ENCODE data around the gene MIDN.
"Not testable (repeated sequence)": the region's sequence is repeated elsewhere in the genome, so short reads cannot be mapped to it uniquely, and the experiment has no call there.

The MIDN gene

DNA sequence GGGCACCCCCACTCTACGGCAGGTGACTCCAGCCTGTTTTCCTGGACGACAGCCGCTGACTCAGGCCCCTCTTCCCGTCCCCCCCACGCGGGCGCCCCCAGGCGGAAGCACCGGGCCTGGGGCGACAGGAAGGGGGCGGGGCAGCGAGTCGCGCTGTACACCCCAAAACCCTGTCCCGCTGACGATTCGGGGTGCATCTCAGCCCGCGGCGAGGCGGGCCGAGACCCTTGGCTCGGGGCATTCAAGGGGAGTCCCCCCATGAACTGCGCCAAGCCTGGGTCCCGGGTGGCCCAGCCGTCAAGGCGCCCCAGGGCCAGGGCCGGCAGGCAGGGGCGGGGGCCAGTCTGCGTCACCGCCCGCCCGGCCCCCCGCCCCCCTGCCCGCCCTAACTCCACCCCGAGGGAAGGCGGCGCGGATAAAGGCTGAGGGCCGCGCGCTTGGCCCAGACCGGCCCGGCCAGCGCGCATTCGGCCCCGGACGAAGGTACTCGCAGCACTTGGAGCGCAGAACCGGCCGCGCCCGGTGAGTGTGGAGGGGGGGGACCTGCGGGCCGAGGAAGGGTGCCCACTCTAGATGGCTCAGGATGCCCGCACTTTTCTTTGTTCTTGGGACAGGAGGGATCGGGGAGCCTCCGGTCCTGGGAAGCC is at the start of gene MIDN:
TSS of gene MIDN (plus strand) at position 445 of the 647 bp plus-strand sequence. CDS start 1,714 bp downstream, outside the sequence.
- DNase-seq (ENCODE audit: low read depth) = no peak

DNA sequence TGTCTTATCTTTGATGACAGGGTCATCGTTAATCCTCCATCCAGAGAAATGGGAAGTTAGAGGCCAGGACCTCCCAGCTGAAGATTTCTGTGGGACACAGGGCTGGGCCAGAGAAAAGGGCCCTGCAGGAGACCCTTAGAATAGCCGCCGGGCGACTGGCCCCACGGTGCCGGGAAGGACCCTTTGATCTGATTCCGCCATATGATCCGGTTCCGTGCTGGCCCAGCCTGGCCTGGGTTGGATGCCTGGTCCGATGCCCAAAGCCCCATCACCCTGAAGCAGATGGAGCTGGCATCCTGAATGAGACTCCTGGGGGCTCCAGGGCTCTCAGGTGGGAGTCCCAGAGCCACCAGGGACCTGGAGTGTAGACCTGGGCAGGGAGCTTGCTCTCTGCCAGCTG is 48.9 kb upstream of the MIDN start:
- no peak for DNase-seq (ENCODE audit: low read depth)

DNA sequence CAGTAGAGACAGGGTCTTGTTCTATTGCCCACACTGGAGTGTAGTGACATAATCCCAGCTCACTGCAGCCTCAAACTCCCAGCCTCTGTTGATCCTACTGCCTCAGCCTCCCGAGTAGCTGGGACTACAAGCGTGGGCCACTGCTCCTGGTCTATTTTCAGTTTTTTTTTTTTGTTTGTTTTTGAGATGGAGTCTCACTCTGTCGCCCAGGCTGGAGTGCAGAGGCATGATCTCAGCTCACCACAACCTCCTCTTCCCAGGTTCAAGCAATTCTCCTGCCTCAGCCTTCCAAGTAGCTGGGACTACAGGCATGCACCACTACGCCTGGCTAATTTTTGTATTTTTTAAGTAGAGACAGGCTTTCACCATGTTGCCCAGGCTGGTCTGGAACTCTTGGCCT is 47.8 kb upstream of the MIDN start:
- DNase-seq (ENCODE audit: low read depth) = not testable (repeated sequence)

DNA sequence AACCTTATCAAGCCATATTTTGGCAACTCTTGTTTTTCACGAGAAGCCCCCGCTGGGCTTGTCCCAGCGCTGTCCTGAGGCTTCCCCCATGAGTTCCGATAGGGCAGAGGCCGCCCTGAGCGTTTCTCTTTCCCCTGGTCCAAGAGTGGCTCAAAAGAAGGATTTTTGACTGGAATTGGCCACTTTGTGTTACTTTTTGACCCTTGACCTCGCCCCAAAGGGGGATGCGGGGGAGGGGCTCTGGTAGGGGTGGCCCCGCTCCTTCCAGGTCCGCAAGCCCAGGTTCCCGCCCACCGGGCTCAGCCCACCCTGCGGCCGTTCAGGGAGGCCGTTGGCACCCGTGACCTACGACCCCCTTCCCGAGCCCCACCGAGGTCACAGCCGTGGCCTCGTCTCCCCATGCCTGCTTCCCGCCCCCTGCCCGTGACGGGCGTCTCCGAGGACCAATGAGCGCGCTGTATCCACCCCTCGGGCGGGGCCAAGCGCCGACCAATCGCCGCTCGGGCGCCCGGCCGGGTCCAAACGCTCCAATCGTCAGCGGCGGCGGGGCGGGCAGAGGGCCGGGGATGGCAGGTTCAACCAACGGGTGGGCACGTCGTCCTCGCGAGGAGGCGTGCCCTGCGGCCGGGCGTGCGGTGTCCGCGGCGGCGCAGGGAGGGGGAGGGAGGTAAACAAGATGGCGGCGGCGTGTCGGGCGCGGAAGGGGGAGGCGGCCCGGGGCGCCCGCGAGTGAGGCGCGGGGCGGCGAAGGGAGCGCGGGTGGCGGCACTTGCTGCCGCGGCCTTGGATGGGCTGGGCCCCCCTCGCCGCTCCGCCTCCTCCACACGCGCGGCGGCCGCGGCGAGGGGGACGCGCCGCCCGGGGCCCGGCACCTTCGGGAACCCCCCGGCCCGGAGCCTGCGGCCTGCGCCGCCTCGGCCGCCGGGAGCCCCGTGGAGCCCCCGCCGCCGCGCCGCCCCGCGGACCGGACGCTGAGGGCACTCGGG is 43.0 kb upstream of the MIDN start, which contains the start of gene STK11:
TSS of gene STK11 (plus strand) at position 665 of the 986 bp plus-strand sequence. CDS start 1,136 bp downstream, outside the sequence.
- peak; percentile 96 for DNase-seq (ENCODE audit: low read depth)

DNA sequence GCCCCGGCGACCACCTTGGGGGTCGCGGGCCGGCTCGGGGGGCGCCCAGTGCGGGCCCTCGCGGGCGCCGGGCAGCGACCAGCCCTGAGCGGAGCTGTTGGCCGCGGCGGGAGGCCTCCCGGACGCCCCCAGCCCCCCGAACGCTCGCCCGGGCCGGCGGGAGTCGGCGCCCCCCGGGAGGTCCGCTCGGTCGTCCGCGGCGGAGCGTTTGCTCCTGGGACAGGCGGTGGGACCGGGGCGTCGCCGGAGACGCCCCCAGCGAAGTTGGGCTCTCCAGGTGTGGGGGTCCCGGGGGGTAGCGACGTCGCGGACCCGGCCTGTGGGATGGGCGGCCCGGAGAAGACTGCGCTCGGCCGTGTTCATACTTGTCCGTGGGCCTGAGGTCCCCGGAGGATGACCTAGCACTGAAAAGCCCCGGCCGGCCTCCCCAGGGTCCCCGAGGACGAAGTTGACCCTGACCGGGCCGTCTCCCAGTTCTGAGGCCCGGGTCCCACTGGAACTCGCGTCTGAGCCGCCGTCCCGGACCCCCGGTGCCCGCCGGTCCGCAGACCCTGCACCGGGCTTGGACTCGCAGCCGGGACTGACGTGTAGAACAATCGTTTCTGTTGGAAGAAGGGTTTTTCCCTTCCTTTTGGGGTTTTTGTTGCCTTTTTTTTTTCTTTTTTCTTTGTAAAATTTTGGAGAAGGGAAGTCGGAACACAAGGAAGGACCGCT is 42.1 kb upstream of the MIDN start:
- no peak for DNase-seq (ENCODE audit: low read depth)

DNA sequence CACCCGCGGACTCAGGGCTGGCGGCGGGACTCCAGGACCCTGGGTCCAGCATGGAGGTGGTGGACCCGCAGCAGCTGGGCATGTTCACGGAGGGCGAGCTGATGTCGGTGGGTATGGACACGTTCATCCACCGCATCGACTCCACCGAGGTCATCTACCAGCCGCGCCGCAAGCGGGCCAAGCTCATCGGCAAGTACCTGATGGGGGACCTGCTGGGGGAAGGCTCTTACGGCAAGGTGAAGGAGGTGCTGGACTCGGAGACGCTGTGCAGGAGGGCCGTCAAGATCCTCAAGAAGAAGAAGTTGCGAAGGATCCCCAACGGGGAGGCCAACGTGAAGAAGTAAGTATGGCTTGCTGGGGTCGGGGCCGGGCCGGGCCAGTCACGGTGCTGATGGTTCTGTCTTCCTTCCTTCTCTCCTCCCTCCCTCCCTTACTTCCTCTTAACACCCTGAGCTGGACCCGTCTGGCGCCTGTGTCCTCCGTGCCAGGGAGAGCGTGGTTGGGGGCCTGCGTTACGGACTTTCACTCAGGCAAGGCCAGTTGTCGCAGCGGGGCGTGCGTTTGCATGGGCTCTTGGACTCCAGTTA is 41.4 kb upstream of the MIDN start:
- no peak for DNase-seq (ENCODE audit: low read depth)

DNA sequence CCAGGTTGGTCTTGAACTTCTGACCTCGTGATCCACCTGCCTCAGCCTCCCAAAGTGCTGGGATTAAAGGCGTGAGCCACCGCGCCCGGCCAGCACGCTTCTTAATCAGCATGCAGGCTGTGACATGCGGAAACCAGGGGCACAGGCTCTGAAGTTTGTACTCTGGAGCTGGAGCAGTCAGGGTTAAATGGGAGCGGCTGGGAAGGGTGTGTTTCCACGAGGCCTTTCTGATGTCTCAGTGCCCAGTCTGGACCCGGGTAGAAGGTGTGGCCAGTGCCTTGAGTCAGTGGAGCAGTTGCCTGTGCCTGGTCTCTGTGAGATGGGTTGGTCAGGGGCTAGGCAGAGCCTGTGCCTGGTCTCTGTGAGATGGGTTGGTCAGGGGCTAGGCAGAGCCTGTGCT is 39.6 kb upstream of the MIDN start:
- DNase-seq (ENCODE audit: low read depth) = not testable (repeated sequence)

DNA sequence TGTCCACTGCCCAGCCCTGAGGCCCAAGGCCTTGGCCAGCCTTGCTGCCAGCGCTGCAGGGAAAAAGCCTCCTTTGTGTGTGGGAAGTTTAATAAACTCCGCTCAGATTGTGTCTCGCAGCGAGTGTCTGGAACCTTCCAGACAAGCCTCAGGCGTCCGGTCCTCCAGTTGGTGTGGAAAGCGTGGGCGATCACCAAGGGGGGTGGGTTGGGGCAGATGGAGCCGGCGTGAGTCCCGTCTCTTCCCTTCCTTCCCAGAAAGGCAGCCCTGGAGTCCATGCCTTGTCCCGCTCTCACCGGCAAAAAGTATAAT is 38.2 kb upstream of the MIDN start:
- no peak for DNase-seq (ENCODE audit: low read depth)

DNA sequence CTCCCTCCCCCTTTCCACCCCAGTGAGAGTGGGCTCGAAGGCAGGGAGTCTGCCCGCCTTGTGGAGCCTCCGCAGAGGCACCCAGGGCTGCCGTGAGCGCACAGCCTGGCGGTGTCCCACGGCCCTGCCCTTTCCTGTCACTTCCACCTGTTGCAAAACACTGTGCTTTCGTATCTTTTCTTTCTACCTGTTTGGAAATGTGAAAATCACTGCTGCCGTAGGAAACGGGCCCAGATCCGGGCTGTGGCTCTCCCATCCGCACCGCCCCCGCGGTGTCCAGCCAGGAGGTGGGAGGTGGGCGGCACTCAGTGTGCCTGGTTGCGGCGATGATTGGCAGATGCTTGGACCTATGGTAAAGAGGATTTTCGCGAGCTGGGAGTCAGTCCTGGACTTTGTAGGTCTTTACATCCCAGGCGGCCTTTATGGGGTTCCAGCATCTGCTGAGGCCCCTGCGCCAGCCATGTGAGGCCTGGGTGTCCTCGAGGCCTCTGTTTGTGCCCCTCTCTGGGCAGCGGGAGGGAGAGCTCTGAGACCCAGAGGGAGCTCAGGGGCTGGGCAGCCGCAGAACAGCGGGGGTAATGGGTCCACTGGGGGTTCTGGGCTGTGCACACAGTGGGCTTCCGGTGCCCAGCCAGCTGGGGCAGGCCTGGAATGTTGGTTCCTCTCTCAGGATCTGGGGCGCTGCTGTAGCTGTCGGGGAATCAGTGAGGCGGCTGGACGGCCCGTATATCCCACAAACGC is 36.7 kb upstream of the MIDN start:
- no peak for DNase-seq (ENCODE audit: low read depth)

DNA sequence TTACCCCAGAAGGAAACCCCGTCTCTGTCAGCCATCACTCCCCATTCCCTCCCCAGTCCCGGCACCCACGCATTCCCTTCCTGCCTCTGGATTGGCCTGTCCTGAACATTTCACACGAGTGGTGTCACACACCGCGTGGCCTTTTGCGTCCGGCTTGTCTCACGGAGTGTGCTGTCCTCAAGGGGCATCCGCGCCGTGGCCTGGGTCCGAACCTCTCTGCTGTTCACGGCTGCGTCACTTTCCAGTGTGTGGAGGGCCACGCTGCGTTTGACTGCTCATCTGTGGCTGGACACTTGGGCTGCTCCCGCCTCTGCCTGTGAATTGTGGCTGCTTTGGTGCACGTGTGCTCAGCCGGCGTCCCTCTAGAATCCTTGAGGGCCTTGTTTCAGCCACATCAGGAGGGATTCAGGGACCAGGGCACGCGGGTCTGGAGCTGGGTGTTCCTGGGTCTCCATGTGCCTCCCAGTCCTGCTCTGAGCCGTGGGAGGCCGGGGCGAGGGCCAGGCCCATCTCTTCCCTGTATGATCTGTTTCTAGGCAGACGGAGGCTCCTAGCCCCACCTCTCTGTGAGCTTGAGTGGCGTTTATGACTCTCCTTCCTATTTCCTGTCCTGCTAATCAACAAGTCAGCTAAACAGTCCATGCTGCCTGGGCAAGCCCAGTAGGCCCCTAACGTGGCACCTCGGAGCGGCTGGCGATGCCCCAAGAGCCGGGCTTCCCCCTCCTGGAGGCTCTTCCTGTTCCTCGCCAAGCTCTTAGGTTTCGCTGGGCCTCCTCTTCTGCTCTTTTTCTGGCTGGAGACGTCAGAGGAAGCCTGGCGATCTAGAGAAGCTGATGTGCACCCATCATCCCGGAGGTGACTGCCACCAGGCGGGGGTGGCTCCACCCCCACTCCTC is 34.7 kb upstream of the MIDN start:
- DNase-seq (ENCODE audit: low read depth) = no peak

DNA sequence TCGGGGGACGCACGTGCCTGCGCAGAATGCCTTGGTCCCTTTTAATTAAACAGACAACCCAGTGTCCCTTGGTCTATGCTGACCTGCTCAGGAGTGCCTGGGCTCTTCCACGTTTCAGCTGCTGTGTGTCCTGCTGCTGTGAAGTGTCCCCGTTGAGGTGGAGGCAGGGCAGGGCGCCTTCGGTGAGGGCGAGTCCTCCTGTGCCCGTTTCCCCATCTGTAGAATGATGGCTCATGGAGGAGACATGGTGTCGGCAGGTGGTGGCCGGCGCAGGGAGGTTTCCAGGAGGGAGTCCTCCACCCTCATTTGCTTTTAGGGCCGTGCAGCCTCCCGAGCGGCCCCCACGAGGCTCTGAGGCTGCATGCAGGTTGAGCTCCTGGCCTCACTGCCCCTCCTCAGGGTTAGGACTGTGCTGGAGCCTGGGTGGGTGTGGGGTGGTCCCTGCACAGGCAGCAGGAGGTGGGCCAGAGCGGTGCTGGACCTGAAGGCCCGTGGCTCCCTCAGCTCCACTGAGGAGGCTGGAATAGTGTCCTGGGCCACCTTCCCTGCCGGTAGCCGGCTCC is 34.0 kb upstream of the MIDN start:
- DNase-seq (ENCODE audit: low read depth) = no peak

DNA sequence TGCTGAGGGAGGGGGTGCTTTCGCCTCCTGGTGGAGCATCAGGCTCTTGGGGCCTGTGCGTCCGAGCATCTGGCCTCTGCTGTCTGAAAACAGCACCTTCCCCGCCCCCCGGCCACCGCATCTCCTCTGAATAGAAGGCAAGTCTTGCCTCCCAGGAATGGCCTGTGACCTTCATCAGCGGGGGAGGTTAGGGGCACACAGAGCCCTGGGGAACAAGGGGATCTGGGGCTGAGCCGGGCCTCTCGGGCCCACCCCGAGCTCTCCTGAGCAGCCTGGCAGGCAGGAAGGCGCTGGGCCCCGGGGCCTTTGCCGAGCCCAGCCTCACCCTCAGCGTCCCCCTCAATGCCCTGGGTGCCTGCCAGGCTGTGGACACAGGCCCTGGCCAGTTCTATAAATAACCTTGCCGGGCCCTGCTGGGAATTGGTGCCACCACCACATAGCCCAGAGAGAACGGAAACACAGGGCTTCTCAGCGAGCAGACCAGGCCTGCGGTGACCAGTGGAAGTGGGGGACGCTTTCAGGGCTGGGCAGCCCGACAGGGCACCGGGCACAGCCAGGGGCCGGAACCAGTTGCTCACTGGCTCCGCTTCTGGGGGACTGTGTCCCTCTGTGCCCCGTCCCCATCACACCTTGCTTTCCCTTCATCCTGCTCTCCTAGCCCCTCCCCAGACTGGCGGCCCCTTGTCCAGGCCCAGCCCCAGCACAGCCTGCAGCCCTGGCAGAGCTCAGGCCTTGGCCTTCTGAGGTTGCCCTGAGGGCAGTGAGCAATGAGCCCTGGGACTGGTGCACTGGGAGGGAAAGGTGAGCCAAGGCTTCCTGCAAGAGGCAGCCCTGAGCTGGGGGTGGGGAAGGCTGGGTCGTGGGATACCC is 33.3 kb upstream of the MIDN start:
- DNase-seq (ENCODE audit: low read depth) = no peak

DNA sequence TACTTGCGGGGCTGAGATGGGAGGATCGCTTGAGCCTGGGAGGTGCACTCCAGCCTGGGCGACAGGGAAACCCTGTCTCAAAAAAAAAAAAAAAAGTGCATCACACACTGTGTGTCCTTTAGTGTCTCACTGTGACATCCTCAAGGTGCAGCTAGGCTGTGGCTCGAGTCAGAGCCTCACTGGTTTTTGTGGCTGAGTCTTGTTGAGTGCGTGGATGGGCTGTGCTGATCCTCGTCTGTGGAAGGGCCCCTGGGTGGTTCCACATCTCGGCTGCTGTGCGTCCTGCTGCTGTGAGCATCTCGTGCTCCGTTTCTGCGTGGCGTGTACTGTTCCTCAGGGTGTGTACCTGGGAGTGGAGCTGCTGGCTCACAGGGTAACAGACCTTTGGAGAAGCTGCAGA is 31.6 kb upstream of the MIDN start:
- no peak for DNase-seq (ENCODE audit: low read depth)

DNA sequence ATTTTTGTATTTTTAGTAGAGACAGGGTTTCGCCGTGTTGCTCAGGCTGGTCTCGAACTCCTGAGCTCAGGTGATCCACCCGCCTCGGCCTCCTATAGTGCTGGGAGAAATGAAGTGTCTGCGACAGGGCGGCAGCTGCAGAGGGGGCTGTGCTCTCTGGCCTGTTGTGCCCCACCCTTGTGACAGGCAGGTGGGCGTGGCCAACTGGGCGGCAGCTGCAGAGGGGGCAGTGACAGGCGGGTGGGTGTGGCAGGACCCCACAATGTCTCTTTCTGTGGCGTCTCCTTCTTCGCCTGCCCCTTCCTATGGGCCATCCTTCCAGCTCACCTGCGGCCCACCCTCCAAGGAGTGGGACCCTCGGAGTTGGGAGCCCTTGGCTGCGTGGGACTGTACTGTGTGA is 31.0 kb upstream of the MIDN start:
- no peak for DNase-seq (ENCODE audit: low read depth)

DNA sequence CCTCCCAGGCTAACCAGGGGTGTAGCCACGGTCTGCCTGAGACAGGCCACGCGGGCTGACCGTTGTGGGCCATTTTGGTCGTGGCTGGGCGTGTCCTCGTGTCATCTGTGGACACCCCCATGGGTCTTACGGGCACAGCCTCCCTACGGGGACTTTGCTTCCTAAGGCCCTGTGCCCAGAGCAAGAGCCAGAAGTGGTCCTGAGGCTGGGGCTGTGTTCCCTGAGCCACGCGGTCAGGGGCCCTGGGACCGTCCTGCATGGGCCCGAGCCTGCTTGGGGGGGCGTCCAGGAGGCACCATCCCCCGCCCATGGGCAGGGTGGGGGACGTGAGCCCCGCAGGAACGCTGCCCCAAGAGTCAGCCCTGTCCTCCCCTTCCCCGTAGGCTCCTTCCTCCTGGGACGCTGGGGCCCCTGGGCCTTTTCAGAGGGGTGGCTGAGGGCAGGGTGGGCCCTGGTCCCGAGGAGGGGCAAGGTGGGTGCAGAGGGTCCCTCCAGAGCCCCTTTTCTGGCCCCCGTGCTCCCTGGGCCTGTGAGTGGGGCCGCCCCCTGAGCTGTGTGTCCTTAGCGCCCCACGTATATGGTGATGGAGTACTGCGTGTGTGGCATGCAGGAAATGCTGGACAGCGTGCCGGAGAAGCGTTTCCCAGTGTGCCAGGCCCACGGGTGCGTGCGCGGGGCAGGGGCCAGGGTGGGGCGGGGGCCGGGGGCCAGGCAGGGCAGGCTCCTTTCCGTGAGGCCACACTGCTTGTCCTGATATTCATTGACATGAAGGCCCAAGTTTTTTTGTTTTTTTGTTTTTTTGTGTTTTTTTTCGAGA is 29.4 kb upstream of the MIDN start:
- no peak for DNase-seq (ENCODE audit: low read depth)

DNA sequence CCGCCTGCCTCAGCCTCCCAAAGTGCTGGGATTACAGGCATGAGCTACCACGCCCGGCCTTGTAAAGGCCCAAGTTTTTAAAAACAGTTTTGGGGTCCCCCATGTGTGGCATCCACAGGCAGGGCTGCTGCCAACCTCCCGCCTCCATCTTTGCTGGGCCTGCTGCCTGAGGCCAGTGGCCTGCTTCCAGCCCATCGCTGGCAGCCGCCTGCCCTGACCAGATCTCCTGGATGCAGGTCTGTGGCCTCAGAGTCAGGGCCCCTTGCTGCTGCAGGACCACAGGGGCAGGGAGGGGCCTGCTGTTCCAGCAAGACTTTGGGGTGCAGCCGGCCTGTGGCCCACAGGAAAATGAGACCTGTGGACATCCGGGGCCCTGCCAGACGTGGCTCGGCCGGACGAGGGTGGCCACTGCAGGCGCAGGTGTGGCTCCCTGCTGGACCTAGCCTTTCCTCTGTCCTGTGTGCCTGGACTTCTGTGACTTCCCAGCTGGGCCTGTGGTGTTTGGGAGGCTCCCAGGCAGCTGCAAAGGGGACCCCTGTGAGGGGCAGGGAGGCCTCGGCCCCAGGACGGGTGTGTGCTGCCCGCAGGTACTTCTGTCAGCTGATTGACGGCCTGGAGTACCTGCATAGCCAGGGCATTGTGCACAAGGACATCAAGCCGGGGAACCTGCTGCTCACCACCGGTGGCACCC is 28.5 kb upstream of the MIDN start:
- no peak for DNase-seq (ENCODE audit: low read depth)

DNA sequence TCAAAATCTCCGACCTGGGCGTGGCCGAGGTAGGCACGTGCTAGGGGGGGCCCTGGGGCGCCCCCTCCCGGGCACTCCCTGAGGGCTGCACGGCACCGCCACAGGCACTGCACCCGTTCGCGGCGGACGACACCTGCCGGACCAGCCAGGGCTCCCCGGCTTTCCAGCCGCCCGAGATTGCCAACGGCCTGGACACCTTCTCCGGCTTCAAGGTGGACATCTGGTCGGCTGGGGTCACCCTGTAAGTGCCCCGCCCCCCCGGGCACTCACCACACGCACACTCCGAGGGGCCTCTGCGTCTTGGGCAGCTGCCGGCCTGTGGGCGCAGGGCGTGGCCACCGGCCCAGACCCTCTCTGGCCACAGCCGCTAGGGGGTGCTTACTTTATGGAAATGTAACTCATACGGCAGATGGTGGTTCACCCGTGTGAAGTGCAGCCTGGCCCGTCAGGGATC is 27.9 kb upstream of the MIDN start:
- no peak for DNase-seq (ENCODE audit: low read depth)

All from CMK (cell line).